GM18526 (cell line): Measurements from ENCODE around the gene BDP1.

Experiments used
- POLR2A ChIP-seq: IDR thresholded peaks from 3 replicates; pipeline ENCODE4 v1.6.1; 2011; ENCODE audit not compliant: insufficient read length; ENCODE audit errors: extremely low read depth

Gene BDP1

DNA sequence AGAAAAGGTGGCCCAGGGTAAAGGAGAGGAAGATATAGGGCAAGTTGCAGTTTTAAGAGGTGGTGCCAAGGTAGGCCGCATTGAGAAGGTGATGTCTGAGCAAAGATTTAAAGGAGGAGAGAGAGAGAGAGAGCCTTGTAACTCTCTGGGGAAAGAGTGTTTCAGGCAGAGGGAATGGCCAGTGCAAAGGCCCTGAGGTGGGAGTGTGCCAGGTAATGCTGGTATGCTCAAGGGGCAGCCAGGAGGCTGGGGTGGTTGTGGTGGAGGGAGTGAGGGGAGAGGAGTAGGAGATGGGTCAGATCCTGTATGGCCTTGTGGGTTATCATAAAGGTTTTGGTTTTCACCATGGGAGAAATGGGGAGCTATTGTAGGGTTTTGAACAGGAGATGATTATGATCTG, 141.6 kb downstream of the BDP1 start:
- TF ChIP-seq POLR2A = no peak

GRCh38 chr5:71600783-71601182, 145.3 kb downstream of the BDP1 start:
- no peak for TF ChIP-seq POLR2A

DNA sequence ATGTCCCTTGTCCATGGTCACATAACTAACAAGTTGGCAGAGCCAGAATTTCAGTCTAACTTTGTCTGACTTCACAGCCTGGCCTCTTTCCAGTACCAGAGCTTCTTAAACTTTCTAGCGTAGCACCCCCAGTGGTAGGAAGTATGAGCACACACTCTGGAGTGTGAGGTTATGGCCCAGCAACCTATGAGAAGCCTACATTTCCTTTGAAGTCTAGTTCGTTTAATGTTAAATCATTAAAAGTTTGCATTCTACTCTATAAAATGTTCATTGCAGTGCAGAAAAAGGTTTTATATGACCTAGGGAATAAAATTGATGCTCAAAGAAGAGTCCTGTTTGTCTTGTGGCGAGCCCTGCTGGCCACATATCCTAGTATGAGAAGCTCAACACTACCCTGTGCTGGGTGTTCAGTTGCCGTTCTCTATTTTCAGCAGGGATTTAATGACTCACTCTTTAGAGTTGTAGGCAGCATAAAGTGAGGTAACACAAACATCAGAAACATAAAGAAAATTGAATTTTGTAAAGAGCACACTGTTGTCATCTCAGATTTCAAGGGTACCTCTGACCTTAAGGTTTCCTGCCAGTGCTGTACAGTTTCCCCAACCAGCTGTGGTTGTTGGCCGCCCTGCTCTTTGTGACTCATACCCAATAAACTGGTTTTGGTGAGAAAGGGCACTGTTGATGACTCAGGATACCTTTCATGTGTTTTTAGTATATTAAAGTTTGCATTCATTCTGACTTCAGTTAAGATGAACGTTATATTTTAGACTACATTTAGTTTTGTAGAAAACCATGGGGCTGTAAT, 146.0 kb downstream of the BDP1 start:
- no peak for TF ChIP-seq POLR2A

DNA sequence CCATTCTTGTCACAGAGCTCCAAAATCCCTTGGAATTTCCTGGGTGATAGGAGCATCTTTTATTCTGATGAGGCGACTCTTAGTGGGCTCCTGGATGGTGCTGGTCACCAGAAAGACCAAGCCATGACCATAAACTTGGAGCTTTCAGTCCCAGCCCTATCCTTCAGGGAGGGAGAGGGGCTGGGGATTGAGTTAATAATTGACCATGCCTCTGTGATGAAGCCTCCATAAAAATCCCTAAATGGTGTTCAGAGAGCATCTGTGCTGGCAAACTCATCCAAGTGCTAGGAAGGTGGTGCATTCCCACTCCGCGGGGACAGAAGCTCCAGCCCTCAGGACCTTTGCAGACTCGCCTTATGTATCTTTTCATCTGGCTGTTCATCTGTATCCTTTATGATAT, 160.4 kb downstream of the BDP1 start:
- TF ChIP-seq POLR2A = no peak
